GM21360 (cell line): ENCODE measurements around the gene C3orf20.

Experiments used
- ATAC-seq: cut with Tn5 transposase; IDR thresholded peaks from one replicate; pipeline ENCODE4 v1.9.1; 2021; ENCODE audit warnings: mild to moderate bottlenecking, moderate library complexity; ENCODE audit not compliant: unreplicated experiment

Gene C3orf20

DNA sequence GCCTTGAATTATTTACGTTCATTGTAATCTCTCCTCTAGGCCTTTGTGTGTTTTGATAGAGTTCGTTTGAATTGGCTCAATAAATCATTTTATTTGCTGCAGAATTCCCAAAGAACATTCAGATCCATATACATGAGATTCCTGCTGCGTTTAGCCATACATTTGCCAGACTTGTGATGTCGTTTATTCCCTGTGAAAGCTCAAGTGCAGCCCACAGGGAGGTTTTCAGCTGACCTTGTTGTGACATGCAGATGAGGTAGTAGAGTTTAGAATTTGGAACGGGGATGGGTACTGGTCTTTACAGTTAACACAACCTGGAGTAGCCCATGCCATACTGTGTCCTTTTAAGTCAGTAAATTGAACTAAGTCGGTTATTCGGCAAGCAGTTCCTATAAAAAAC lies at the start of gene C3orf20:
TSS of gene C3orf20 (plus strand) at position 301 of the 400 bp plus-strand sequence. CDS start 7,573 bp downstream, outside the sequence.
- no peak for ATAC-seq

DNA sequence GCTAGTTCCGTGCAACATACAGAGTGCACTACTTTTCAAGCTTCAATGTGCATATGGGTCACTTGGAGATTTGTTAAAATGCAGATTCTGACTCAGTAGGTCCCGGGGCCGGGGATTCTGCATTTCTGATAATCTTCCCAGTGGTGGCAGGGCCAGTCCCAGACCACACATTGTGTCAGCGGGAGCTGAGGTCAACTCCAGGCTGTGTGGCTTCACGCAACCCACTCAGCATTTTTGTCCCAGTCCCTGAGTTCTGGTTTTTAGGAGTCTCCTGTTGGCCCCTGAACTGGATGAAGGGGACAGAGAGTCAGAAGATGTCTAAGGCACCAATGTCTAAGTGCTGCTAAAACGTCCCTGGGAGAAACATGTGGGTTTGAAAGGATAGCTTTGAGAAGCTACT lies 49.5 kb upstream of the C3orf20 start:
- no peak for ATAC-seq

DNA sequence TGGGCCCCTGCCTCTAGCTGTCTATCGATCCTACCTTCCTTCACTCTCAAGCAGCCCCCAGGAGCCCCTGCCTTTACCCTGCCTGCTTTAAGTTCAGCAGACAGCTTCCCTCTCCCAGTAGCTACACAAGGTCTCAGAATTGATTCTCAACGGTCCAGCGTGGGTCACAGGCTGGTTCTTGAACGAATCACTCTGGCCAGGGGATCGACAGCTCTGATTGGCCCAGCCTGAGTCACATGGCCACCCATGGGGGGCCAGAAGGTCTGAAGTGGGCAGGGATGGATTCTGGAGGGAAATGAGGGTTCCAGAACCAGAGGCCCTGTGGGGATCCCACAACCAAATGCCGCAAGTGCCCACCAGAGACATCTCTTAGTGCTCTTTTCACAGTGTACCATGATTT lies 47.1 kb upstream of the C3orf20 start:
- no peak for ATAC-seq

DNA sequence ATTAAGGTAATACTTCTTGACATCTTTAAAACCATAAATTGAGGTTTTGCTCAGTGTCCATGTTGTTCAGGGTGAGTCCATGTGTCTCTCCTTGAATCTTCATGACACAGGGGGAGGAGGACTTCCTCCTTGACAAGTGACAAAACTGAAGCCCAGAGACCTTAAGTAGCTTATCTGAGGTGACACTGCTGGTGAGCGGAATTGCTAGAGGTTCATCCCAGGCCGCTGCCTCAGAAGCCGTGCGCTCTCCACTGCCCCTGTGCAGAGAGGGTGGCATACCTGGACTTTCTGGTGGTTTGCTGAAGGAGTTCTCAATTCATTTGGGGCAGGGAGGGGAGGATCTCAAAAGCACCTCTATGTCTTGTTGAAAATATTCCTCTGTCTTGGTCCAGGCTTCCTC lies 46.5 kb upstream of the C3orf20 start:
- no peak for ATAC-seq

DNA sequence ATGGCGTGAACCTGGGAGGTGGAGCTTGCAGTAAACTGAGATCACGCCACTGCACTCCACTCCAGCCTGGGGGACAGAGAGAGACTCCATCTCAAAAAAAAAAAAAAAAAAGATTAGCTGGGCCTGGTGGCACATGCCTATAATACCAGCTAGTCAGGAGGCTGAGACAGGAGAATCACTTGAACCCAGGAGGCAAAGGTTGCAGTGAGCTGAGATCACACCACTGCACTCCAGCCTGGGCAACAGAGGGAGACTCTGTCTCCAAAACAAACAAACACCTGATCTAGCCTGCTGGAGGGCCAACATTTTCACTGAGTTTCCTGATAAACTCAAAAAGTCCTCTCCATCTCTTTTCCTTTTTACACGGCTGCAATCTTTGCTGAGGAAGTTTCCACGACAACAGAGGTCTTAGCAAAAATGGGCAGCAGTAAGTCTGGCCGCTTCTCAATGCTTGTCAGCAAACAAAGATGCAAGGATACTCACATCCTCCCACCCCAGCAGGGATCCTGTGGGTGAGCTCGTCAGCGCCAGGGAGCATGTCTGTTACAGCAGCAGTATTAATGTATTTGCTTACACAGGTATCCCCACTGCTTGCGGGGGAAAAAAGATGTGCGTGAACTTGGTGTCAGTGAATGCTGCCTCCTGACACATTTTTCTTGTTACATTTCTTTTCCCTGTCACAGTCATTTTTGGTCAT lies 44.4 kb upstream of the C3orf20 start:
- ATAC-seq, result no peak

DNA sequence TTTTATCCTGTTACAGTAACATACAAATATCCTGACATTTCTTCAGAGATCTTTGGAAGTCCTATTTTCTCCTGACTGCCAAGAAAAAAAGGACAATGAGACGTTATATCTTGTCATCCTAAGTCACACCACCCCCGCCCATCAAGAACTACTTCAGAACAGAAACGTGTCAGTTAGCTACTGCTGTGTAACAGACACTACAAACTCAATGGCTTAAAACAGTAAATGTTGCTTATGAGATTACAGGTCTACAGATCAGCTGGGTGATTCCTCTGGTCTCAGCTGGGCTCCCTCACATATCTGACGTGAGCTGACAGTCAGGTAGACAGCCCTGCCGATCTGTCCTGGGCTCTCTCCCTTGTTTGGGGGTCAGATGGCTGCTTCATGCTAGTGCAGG lies 43.8 kb upstream of the C3orf20 start:
- no peak for ATAC-seq

DNA sequence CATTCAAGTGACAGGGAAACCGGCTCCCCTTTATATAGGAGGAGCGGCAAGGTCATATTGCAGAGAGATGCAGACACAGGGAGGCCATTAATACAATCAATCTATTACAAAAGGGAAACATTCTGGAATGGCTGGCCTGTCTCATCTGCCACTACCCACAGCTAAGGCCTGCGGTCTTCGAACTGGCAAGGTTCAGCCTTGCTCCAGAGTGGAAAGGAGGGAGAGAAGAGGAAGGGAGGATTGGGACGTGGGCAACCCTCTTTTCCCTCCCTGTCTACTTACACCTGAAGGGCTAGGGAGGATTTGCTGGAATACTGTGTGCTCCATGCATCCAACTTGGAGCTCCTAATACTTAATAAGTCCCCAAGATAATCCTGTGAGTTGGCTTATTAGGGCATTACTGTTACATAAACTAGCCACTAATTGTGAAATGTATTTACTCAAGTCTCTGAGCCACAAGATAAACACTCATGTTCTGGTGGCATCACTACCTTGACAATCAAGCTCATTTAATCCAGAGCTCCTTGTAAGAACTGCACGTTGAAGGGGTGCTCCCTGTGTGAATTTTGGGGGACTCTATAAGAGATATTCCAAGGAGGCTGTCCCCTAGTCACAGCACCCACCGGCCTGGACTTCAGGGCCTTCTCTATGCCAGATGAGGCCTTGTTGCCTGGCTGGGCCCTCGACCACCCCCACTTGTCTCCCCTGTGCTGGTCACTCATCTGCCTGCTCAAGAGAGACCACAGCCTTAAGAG lies 43.1 kb upstream of the C3orf20 start:
- no peak for ATAC-seq

DNA sequence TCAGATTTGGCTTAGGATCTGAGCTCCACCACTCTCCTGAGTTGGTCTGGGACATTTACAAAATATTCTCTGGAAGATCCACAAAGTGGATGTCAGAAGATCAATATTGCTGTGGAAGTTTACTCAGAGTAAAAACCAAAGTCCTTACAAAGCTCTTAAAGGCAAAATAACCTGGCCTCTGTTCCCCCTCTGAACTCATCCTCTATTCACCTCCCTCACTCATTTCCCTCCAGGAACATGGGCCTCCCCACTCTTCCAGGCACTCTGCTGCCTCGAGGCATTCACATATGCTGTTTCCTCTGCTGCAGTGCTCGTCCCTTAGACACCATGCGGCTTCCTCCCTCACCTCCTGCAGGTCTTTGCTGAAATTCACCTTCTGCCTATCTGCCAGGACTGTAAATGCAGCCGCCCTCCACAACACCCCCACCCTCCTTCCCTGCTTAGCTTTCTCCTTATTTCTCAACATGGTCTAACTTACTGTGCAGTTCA lies 42.5 kb upstream of the C3orf20 start:
- ATAC-seq, result no peak

DNA sequence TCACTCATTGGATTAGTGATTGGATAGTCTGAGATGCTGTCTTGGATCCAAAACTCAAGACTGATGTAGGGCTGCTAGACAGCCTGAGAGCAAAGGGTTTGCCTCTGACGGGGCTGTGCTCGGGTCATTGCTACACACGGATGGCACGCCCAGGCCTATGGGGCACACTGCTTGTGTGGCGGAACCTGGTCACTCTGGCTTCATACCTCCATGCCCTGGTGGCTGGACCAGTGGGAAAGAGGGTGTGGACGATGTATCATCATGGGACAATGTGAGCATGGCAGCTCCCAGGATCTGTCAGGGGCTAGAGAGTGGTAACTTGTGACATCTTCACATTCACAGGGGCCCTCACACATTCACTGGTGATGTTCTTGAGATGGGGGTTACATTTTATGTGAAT lies 41.5 kb upstream of the C3orf20 start:
- ATAC-seq, result no peak

DNA sequence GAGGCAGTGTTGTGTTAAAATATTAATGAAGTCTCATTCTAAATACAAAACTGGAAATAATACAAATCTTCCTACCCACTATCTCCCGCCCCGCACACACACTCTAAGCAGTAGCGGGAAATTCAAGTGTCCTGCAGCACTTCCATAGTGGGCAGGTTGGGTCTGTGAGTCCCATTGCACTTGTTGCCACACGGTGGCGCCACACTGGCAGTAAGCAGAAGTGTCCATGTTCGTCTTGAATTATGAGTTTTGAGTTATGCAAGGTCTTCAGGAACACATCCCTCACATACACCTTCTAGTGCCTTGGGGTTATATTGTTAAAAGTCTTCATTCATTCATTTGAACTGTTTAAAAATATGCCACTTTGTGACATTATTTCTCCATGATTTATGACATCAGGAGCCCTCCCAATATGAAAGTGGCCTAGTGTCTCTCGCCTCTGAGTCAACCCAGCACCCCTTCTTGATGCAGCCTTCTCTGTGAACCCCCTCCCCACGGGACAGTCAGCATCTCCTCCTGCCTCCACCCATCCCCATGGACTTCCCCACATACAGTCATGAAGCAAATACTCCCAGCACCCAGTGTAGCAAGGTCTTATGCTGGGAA lies 41.0 kb upstream of the C3orf20 start:
- no peak for ATAC-seq

DNA sequence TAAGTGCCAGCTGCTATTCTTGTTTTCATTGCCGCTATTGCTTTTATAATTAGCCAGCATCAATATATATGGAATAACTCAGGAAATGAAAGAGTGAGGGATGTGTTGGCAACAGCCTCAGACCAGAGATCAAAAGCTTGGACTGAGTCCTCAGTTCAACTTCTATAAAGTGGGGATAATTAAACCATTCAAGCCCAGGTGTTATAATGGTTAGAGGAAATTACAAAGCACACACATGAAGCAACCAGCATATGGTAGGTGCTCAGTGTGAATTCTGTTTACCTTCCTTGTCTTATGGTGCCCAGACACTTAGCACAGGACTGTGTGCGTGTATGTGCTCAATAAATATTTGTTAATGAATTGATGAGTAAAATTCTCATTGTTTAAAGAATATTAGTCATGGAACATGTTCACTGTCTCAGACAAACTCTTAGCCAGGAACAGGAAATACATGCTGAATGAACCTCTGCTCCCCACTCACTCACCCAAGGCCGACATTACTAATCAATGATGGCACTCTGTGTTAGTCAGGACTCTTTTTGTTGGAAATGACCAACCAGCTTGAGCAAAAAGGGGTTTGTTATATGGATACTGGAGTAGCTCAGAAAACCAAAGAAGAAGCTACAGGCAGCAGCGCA lies 40.1 kb upstream of the C3orf20 start:
- ATAC-seq, result no peak

DNA sequence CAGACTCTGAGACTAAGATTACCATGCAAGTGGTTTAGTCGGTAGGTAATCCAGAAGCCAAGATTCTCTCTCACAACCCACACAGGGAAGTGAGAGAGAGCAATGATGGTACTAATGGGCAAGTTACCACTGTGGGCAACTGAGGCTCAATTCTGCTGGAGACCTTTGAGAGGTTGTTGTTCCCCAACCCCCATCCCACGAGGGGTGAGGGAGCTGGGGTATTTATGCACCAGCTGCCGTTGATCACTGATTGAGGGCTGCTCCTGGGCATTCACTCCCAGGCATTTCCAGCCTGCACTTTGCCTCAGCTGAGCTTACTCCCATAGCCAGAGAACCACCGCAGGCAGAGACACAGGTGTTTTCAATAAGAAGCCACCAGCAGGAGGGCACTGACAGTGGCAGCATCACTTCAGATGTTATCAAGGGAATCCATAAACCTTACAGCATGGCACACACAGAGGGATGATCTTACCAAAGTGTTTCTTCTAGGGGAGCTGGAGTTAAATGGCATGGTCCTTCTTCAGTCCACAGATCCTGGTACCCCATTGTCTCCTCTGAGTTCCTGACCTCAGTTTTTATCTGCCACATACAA lies 38.3 kb upstream of the C3orf20 start:
- no peak for ATAC-seq

DNA sequence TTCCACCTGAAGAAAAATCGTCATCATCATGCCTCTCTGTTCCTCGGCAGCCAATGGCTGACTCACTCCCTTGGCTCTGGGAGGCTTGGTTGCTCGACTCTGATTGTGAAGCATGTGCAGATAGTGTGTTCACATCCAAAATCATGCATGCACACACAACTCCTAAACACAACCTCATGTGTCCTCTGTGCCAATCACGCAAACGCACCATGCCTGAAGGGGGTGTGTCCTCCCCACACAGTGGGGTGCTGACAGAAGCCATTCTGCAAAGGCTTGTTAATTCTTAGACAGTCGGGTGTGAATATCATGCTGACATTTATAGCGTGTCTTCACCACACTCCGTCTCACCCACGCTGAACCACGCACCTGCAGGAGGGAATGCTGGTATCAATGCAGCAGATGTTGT lies 34.8 kb upstream of the C3orf20 start:
- ATAC-seq, result no peak

DNA sequence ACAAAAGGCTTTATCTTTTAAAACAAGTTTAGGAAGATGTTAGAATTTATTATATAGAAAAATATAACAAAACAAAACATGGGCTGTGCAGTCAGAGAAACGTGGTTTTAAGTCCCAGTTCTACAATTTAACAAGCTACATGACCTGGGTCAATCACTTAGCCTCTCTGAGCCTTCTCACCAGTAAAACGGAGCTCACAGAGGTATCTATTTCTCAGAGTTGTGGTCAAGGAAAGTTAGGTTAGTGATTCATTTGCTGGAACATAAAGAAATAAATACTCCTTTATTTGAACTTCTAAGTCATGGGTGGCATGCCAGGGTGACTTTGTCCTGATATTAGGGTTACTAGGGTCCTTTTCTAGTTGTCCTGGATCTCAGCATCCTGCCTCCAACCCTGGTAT lies 34.2 kb upstream of the C3orf20 start:
- ATAC-seq, result no peak

DNA sequence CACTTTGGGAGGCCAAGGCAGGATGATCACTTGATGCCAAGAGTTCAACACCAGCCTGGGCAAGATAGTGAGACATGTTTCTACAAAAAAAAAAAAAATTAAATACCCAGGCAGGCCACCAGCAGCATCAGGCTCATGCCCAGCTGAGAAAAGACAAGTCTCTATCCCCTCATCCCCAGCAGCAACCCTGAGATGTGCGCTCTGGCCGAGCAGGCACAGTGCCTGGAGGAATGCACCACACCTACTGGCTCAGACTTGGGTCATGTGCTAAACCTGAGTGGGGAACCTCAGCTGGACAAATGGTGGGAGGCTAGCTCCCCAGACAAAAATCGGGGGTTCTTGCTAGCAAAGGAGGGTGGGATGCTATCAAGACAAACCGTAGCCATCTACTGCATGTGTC lies 33.6 kb upstream of the C3orf20 start:
- ATAC-seq, result no peak

DNA sequence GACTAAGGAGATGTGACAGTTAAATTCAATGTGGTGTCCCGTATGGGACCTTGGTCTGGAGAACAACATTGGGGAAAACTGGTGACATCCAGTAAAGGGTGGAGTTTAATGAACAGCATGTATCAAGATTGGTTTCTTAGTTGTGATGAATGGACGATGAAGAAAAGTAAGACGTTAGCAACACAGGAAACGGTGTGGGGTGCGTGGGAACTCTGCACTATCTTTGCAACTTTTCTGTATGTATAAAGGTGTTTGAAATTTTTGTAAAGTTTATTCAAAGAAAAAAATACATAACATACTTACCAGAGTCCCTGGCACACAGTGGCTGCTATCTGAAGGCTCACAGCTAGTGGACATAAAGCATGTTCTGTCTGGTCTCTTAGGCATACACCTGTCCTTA lies 29.5 kb upstream of the C3orf20 start:
- ATAC-seq, result no peak

DNA sequence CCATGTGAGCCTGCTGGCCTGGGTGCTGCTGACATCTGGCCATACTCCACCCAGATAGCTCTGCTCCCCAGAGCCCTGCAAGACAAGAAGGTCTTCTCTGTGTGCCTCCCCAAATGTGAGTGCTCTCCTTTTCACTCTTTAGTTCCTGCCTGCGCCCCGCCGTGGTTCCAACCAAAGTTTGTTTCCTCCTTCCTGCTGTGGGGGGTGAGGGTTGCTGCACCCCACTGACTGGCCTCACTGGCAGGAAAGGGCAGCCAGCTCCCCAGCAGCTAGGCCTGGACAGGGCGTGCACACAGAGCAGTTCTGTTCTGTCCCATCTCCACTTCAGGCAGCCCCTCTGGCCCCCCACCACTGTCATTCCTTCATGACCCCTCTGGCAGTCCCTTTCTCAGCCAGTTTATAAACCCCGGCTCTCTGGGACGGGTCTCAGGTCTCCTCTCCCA lies 28.8 kb upstream of the C3orf20 start:
- no peak for ATAC-seq

DNA sequence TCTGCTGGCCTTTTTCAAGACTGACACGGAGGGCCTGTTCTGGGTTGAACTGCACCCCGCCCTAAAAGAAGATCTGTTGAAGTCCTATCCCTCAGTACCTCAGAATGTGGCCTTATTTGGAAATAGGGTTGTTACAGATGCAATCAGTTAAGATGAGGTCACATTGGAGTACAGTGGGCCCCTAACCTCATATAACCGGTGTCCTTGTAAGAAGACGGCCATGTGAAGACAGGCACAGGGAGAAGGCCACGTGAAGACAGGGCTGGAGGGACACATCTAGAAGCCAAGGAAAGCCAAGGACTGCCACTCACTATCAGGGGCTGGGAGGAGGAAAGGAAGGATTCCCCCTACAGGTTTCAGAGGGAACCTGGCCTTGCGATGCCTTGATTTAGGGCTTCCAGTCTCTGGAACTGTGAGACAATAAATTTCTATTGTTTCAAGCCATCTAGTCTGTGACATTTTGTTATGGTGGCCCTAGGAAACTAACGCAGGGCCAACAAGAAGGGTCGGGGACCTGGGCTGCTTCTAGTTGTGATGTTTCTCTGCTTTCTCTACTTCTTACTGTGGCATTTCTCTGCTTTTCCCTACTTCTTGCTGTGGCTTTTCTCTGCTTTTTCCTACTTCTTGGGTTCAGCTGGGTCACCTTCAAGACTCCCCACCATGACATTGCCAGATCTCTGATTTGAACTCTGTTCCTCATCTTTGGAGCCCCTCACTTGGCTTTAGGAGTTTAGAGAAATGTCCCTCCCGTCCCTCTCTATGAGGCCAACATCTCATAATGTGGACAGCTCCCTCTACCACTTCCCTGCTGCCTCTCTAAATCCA lies 28.1 kb upstream of the C3orf20 start:
- no peak for ATAC-seq

DNA sequence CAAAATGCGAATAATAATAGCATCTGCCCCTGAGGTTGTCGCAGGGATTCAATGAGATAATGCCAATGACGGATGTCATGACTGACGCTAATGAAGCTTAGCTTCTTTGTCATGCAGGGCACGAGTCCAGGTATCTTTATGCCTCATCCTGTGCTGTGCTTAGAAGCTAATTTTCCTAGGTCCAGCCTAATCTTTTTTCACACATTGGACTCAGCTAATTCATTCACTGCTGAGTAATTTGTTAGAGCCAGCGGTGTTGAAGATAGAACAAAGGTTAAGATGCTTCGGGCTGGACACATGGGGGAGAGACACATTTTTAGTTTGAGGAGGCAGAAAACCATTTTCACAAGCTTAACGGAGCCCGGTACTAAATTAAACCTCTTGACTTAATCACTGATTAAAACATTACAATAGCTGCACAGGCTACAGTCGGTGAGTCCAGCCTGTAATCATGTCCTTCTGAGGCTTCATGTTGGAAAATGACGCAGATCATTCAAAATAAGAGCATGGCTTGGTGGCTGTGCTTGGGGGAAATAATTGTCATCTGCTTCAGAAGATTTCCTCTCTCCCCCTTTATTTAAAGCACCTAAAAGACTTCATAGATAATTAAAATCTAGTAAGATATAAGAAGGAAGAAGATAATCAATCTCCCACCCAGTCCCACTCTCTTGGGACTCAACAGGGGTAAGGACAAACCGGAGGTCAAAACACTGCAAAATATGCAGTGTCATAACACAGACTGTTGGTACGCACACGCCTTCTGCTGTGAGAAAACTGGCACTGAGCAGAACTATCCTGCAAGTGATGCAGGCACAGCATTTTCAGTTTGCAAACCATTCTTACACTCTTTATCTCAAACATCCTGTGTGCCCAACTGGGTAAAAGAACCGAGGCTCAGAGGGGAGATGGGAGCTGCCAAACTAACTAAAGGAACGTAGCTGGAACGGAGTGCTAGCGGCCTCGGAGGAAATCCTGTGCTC lies 26.7 kb upstream of the C3orf20 start:
- ATAC-seq, result no peak
